ENCODE data around the gene MUC6. TPM values are rescaled to one million over a fixed set of nuclear protein-coding genes. Genes with fewer than 3 reads are reported as not detected.

The MUC6 gene
- total RNA-seq, 1 experiment from 2014 or later: 0.49 TPM

- H3K27ac ChIP-seq (ENCODE audit: low read length): no peak overlapping the region
- H3K4me1 ChIP-seq (ENCODE audit: control insufficient read depth, insufficient read depth, low read length): no peaks in the 10 kb centered on the region
- DNase-seq (ENCODE audit: low read depth, low spot score) (no peak), ATAC-seq (peak; percentile 38; the same call in 1 of the 2 replicates)
- POLR2A ChIA-PET: no interaction called here
- intact Hi-C loops (cut with micrococcal nuclease; ENCODE audit: unreplicated experiment): no loop called here
- CTCF ChIA-PET: no interaction called here
- H3K36me3 ChIP-seq (ENCODE audit: control insufficient read depth, insufficient read depth, low read length): no peaks in the 10 kb centered on the region
- H3K9me3 ChIP-seq (ENCODE audit: control insufficient read depth, insufficient read depth, low read depth, low read length): no peaks in the 10 kb centered on the region
- no peaks in the 10 kb centered on the region for H3K27me3 ChIP-seq (ENCODE audit: control insufficient read depth, insufficient read depth, low read length)
- H3K4me3 ChIP-seq (ENCODE audit: low read depth in 2 of 2, low read length in 2 of 2): no peak overlapping the region
- TF ChIP-seq REST (IDR thresholded peaks at IDR 0.05; ENCODE audit: insufficient read depth in 1 of 2, low read depth in 2 of 2, low read length in 1 of 2) (no peak), CTCF (IDR thresholded peaks at IDR 0.05) (no peak), TCF7L2 (IDR thresholded peaks at IDR 0.05; ENCODE audit: low read depth, low read length) (no peak), POLR2AphosphoS5 (IDR thresholded peaks at IDR 0.05; ENCODE audit: low read depth, low read length) (no peak), SIN3A (IDR thresholded peaks at IDR 0.05; ENCODE audit: borderline replicate concordance, insufficient read depth, low read depth, low read length) (no peak)
- in situ Hi-C loops (cut with HindIII; ENCODE audit: low pct_unique_long_range_greater_than_20kb, low sequenced_read_pairs): no loop called here
- BruUV-seq (replicated peaks): TSS peak; percentile 30
Observed at GRCh38 chr11:965206-965775, 71.2 kb downstream of the MUC6 start.

GRCh38 chr11:963852-964251 lies 72.7 kb downstream of the MUC6 start:
- no peaks in the 10 kb centered on the region for H3K9me3 ChIP-seq (ENCODE audit: control insufficient read depth, insufficient read depth, low read depth, low read length)
- H3K36me3 ChIP-seq (ENCODE audit: control insufficient read depth, insufficient read depth, low read length): peaks cover 5% of the 10 kb centered on the region
- H3K4me3 ChIP-seq (ENCODE audit: low read depth in 2 of 2, low read length in 2 of 2): no peak overlapping the region
- intact Hi-C loops (cut with micrococcal nuclease; ENCODE audit: unreplicated experiment): no loop called here
- no peaks in the 10 kb centered on the region for H3K4me1 ChIP-seq (ENCODE audit: control insufficient read depth, insufficient read depth, low read length)
- CTCF ChIA-PET: no interaction called here
- DNase-seq (ENCODE audit: low read depth, low spot score) (no peak), ATAC-seq (no peak)
- in situ Hi-C loops (cut with HindIII; ENCODE audit: low pct_unique_long_range_greater_than_20kb, low sequenced_read_pairs): no loop called here
- H3K27ac ChIP-seq (ENCODE audit: low read length): no peak overlapping the region
- TF ChIP-seq SIN3A (IDR thresholded peaks at IDR 0.05; ENCODE audit: borderline replicate concordance, insufficient read depth, low read depth, low read length) (no peak), TCF7L2 (IDR thresholded peaks at IDR 0.05; ENCODE audit: low read depth, low read length) (no peak), CTCF (IDR thresholded peaks at IDR 0.05) (no peak), REST (IDR thresholded peaks at IDR 0.05; ENCODE audit: insufficient read depth in 1 of 2, low read depth in 2 of 2, low read length in 1 of 2) (no peak), POLR2AphosphoS5 (IDR thresholded peaks at IDR 0.05; ENCODE audit: low read depth, low read length) (no peak)
- POLR2A ChIA-PET: no interaction called here
- BruUV-seq (replicated peaks): no TSS peak
- H3K27me3 ChIP-seq (ENCODE audit: control insufficient read depth, insufficient read depth, low read length): no peaks in the 10 kb centered on the region
